ENCODE results near the gene SUPT3H. TPM values are rescaled to one million over a fixed set of nuclear protein-coding genes. Genes with fewer than 3 reads are reported as not detected.

The SUPT3H gene
- total RNA-seq, 1 donor, result 4.7 TPM

DNA sequence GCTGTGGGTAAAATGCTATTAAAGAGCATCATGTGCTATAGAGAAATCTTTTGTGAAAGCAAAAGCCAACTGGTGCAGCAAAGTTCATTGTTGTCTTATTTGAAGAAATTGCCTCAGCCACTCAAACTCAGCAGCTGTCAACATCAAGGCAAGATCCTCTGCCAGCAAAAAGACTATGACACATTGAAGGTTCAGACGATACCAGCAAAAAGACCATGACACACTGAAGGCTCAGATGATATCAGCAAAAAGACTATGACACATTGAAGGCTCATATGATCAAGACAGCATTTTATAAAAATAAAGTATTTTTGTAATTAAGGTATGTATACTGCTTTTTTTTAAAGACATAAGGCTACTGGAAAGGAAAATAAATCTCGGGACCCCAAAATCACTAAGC is 168.0 kb downstream of the SUPT3H start:
- H3K27ac ChIP-seq (ENCODE audit: low read depth, low read length), result no peak overlapping the region

DNA sequence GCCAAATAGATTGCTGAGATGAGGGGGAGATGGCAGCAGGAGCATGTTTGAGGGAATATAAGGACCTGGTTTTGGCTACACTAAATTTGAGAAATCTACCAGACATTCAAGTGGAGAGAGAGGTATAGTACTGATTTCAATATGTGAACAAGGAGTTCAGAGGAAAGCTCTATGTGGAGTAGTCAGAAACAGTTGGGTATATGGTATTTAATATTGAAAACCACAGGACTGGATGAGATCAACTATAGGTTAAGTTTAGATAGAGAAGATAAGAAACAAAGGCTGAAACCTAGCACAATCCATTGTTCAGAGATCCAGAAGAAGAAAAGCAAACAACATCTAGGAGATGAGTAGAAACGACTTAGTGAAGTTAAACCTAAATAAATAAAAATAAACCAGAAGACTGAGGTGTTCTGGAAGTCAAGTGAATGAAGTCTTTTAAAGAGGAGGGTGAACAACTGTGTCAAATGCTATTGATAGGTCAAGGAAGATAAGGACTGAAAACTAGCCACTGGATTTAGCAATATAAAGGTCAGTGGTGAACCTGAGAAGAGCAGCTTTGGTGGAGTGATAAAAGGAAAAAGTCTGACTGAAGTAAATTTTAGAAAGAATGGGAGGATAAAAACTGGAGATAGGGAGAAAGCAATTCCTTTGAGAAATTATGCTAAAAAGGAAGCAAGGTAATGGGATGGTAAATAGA is 170.8 kb downstream of the SUPT3H start:
- H4K20me1 ChIP-seq (ENCODE audit: insufficient read depth, low read length), result no peaks in the 10 kb centered on the region
- no peaks in the 10 kb centered on the region for H3K9me3 ChIP-seq (ENCODE audit: low read depth, low read length)
- TF ChIP-seq, protein P1, sequence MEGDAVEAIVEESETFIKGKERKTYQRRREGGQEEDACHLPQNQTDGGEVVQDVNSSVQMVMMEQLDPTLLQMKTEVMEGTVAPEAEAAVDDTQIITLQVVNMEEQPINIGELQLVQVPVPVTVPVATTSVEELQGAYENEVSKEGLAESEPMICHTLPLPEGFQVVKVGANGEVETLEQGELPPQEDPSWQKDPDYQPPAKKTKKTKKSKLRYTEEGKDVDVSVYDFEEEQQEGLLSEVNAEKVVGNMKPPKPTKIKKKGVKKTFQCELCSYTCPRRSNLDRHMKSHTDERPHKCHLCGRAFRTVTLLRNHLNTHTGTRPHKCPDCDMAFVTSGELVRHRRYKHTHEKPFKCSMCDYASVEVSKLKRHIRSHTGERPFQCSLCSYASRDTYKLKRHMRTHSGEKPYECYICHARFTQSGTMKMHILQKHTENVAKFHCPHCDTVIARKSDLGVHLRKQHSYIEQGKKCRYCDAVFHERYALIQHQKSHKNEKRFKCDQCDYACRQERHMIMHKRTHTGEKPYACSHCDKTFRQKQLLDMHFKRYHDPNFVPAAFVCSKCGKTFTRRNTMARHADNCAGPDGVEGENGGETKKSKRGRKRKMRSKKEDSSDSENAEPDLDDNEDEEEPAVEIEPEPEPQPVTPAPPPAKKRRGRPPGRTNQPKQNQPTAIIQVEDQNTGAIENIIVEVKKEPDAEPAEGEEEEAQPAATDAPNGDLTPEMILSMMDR (IDR thresholded peaks at IDR 0.05; ENCODE audit: extremely low read depth, low read depth, low read length), result no peak
- no peaks in the 10 kb centered on the region for H3K4me1 ChIP-seq (ENCODE audit: insufficient read depth, low read length)
- H3K27ac ChIP-seq (ENCODE audit: low read depth, low read length), result no peak overlapping the region
- no peaks in the 10 kb centered on the region for H3K79me2 ChIP-seq (ENCODE audit: insufficient read depth, low read length)
- H3K4me3 ChIP-seq (ENCODE audit: insufficient read depth, low read length), result no peak overlapping the region
- H3K4me2 ChIP-seq (ENCODE audit: insufficient read depth, low read length), result no peak overlapping the region
- H3K36me3 ChIP-seq (ENCODE audit: insufficient read depth, low read length), result no peaks in the 10 kb centered on the region
- no peaks in the 10 kb centered on the region for H3K27me3 ChIP-seq (ENCODE audit: insufficient read depth, low read length)
- H2AFZ ChIP-seq (ENCODE audit: low read length), result no peak overlapping the region
- no peak for DNase-seq (ENCODE audit: insufficient read length, low spot score, missing footprints)

More for the DNA sequence above, 168.0 kb downstream of the SUPT3H start:
- Histone ChIP-seq H3K9me3 (ENCODE audit: low read depth, low read length) (no peaks in the 10 kb centered on the region), H3K27me3 (ENCODE audit: insufficient read depth, low read length) (no peaks in the 10 kb centered on the region), H3K4me2 (ENCODE audit: insufficient read depth, low read length) (no peak overlapping the region), H3K4me1 (ENCODE audit: insufficient read depth, low read length) (no peaks in the 10 kb centered on the region), H3K36me3 (ENCODE audit: insufficient read depth, low read length) (no peaks in the 10 kb centered on the region), H2AFZ (ENCODE audit: low read length) (no peak overlapping the region), H4K20me1 (ENCODE audit: insufficient read depth, low read length) (no peaks in the 10 kb centered on the region), H3K79me2 (ENCODE audit: insufficient read depth, low read length) (no peaks in the 10 kb centered on the region), H3K4me3 (ENCODE audit: insufficient read depth, low read length) (no peak overlapping the region)
- no peak for DNase-seq (ENCODE audit: insufficient read length, low spot score, missing footprints)
- TF ChIP-seq, protein P1 (IDR thresholded peaks at IDR 0.05; ENCODE audit: extremely low read depth, low read depth, low read length), result no peak

DNA sequence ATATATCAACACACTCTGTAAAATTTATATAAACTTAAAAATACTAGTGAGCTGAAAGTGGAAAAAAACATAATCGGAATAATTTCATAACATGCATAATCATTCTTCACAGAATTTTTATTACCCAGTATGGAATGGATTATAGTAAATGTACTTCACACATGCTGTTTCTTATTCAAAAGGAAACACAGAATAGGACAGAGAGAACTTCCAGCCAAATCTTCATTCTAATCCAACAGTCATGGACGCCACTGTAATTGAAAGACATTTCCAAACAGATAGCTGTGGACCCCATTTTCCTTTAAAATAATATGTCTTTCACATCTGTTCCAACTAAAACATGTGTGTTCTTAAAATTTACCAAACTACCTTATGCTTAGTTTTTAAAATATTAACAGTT is 176.2 kb downstream of the SUPT3H start:
- no peaks in the 10 kb centered on the region for H3K9me3 ChIP-seq (ENCODE audit: low read depth, low read length)
- no peaks in the 10 kb centered on the region for H3K79me2 ChIP-seq (ENCODE audit: insufficient read depth, low read length)
- TF ChIP-seq, protein P1 (IDR thresholded peaks at IDR 0.05; ENCODE audit: extremely low read depth, low read depth, low read length), result no peak
- H3K4me3 ChIP-seq (ENCODE audit: insufficient read depth, low read length), result no peak overlapping the region
- H3K36me3 ChIP-seq (ENCODE audit: insufficient read depth, low read length), result no peaks in the 10 kb centered on the region
- H3K27ac ChIP-seq (ENCODE audit: low read depth, low read length), result no peak overlapping the region
- no peak overlapping the region for H3K4me2 ChIP-seq (ENCODE audit: insufficient read depth, low read length)
- H2AFZ ChIP-seq (ENCODE audit: low read length), result no peak overlapping the region
- no peaks in the 10 kb centered on the region for H3K27me3 ChIP-seq (ENCODE audit: insufficient read depth, low read length)
- no peak for DNase-seq (ENCODE audit: insufficient read length, low spot score, missing footprints)
- no peaks in the 10 kb centered on the region for H4K20me1 ChIP-seq (ENCODE audit: insufficient read depth, low read length)
- no peaks in the 10 kb centered on the region for H3K4me1 ChIP-seq (ENCODE audit: insufficient read depth, low read length)

DNA sequence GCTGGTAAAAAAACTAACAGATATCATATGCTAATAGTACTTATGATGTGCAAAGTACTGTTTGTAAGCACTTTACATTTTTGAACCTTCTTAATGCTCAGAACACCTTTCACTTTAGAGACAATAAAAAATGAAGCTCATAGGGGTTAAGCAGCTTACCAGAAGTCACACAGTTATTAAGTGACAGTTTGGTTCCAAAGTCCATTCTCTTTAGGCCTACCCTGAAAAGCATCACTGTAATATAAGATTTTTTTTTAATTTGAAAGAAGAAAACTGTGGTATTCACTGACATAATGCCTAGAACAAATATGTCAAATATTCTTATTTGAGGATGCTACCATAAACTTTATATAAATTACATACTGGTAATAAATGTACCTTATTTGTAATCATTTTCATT is 177.2 kb downstream of the SUPT3H start:
- Histone ChIP-seq H3K4me2 (ENCODE audit: insufficient read depth, low read length) (no peak overlapping the region), H3K27me3 (ENCODE audit: insufficient read depth, low read length) (no peaks in the 10 kb centered on the region), H4K20me1 (ENCODE audit: insufficient read depth, low read length) (no peaks in the 10 kb centered on the region), H3K9me3 (ENCODE audit: low read depth, low read length) (no peaks in the 10 kb centered on the region), H3K4me3 (ENCODE audit: insufficient read depth, low read length) (no peak overlapping the region), H3K4me1 (ENCODE audit: insufficient read depth, low read length) (no peaks in the 10 kb centered on the region), H3K27ac (ENCODE audit: low read depth, low read length) (no peak overlapping the region), H2AFZ (ENCODE audit: low read length) (no peak overlapping the region), H3K79me2 (ENCODE audit: insufficient read depth, low read length) (no peaks in the 10 kb centered on the region), H3K36me3 (ENCODE audit: insufficient read depth, low read length) (no peaks in the 10 kb centered on the region)
- TF ChIP-seq, protein P1 (IDR thresholded peaks at IDR 0.05; ENCODE audit: extremely low read depth, low read depth, low read length), result no peak
- DNase-seq (ENCODE audit: insufficient read length, low spot score, missing footprints), result no peak

Data from osteoblast (primary cell).